HCT116 (cell line): ENCODE data around the gene PRKCH. TPM values are rescaled to one million over a fixed set of nuclear protein-coding genes. Genes with fewer than 3 reads are reported as not detected.

Source experiments
- ATAC-seq: fragments of 200-7000 bp; cut with Tn5 transposase; 2 replicates; pipeline ENCODE4 v1.9.1; 2020; ENCODE audit warnings: mild to moderate bottlenecking, moderate library complexity
- BruUV-seq: library from RNA; stranded (reverse); fragments of 400-500 nt; replicated peaks from 2 replicates; lab custom pipeline; 2021; lab: Mats Ljungman, UMichigan
- CTCF ChIA-PET: fragments of 300-600 bp; sonication (Branson Sonifier 250); formaldehyde crosslinking; loops from one replicate; lab custom pipeline; 2021; ENCODE audit warnings: antibody characterized with exemption; lab: Charles Lee
- POLR2A ChIA-PET: fragments of 300-600, 350-600 bp; sonication (Branson Sonifier 250); formaldehyde crosslinking; loops from one replicate; lab custom pipeline; 2021; ENCODE audit warnings: antibody characterized with exemption; lab: Charles Lee
- RAD21 ChIA-PET, 2 experiments: fragments of 300-600 bp; sonication (Branson Sonifier 250); formaldehyde crosslinking; loops; one replicate each; lab custom pipeline; 2023; ENCODE audit warnings: low total read pairs in 2 of 2; ENCODE audit not compliant: uncharacterized antibody in 2 of 2, unreplicated experiment in 2 of 2, low non-redundant PET in 1 of 2; lab: Charles Lee
- DNase-seq: peaks from one replicate; pipeline ENCODE4 v3.0.0-alpha.2; 2010; ENCODE audit warnings: low read depth, low spot score
- H2AFZ ChIP-seq: fragments of 200-600 bp; shearing (Covaris generic), sonication (generic); 2 replicates; pipeline ENCODE4 v1.6.1; 2017; ENCODE audit warnings: low read depth, mixed run types, mixed read lengths, antibody characterized with exemption, low read length; ENCODE audit not compliant: poor library complexity, severe bottlenecking
- H3K27ac ChIP-seq: 2 replicates; pipeline ENCODE4 v1.5.1; 2012; ENCODE audit warnings: low read depth, low read length
- H3K27me3 ChIP-seq: fragments of 200-600 bp; sonication (generic); 2 replicates; pipeline ENCODE4 v1.6.1; 2016; ENCODE audit warnings: mixed run types, low read length, mixed read lengths; ENCODE audit not compliant: insufficient read depth
- H3K36me3 ChIP-seq, 2 experiments: fragments of 200-500 bp in 1 of 2; fragments of 200-600 bp in 1 of 2; sonication (Bioruptor generic) in 1 of 2; sonication (generic) in 1 of 2; 2 replicates each; pipeline versions ENCODE4 v1.5.1 to v1.6.1; 2014 to 2016; ENCODE audit warnings: low read length in 2 of 2, inconsistent platforms in 1 of 2, mixed read lengths in 1 of 2, mixed run types in 1 of 2; ENCODE audit not compliant: insufficient read depth in 2 of 2, control insufficient read depth in 1 of 2
- H3K4me1 ChIP-seq, 2 experiments: fragments of 200-600 bp in 1 of 2; sonication (generic) in 1 of 2; 2 replicates each; pipeline versions ENCODE4 v1.5.1 to v1.6.1; 2012 to 2017; ENCODE audit warnings: low read length in 2 of 2, inconsistent platforms in 1 of 2, mild to moderate bottlenecking in 1 of 2, mixed read lengths in 1 of 2, mixed run types in 1 of 2, moderate library complexity in 1 of 2; ENCODE audit not compliant: insufficient read depth in 2 of 2, control insufficient read depth in 1 of 2
- H3K4me2 ChIP-seq: fragments of 200-600 bp; sonication (generic); 2 replicates; pipeline ENCODE4 v1.6.1; 2017; ENCODE audit warnings: mixed run types, low read length, mixed read lengths
- H3K4me3 ChIP-seq, 2 experiments: fragments of 200-600 bp in 1 of 2; sonication (generic) in 1 of 2; replicated peaks in 1 of 2; 2 replicates each; pipeline ENCODE4 v1.5.1; 2011 to 2016; ENCODE audit warnings: low read length in 2 of 2, control low read depth in 1 of 2, low read depth in 1 of 2, mild to moderate bottlenecking in 1 of 2, mixed read lengths in 1 of 2, mixed run types in 1 of 2
- H3K79me2 ChIP-seq: fragments of 200-600 bp; sonication (generic); 2 replicates; pipeline ENCODE4 v1.6.1; 2017; ENCODE audit warnings: mild to moderate bottlenecking, mixed run types, low read length, moderate library complexity, mixed read lengths; ENCODE audit not compliant: insufficient read depth
- H3K9ac ChIP-seq: fragments of 200-600 bp; sonication (generic); 2 replicates; pipeline ENCODE4 v1.6.1; 2016; ENCODE audit warnings: low read length, mixed read lengths
- H3K9me2 ChIP-seq: fragments of 200-600 bp; sonication (generic), shearing (Covaris generic); 2 replicates; pipeline ENCODE4 v1.6.1; 2017; ENCODE audit warnings: mixed run types, mild to moderate bottlenecking, moderate library complexity; ENCODE audit not compliant: insufficient read depth
- H3K9me3 ChIP-seq, 2 experiments: fragments of 200-500 bp in 1 of 2; fragments of 200-600 bp in 1 of 2; sonication (Bioruptor generic) in 1 of 2; sonication (generic) in 1 of 2; 2 replicates each; pipeline ENCODE4 v1.6.1; 2014 to 2017; ENCODE audit warnings: low read length in 2 of 2, mixed read lengths in 2 of 2, inconsistent platforms in 1 of 2, low read depth in 1 of 2, mild to moderate bottlenecking in 1 of 2, mixed run types in 1 of 2, moderate library complexity in 1 of 2; ENCODE audit not compliant: control insufficient read depth in 1 of 2, insufficient read depth in 1 of 2
- H4K20me1 ChIP-seq: fragments of 200-600 bp; sonication (generic), shearing (Covaris generic); 2 replicates; pipeline ENCODE4 v1.6.1; 2017; ENCODE audit warnings: mixed run types, mild to moderate bottlenecking, moderate library complexity; ENCODE audit not compliant: insufficient read depth
- CBX3 ChIP-seq: IDR thresholded peaks from 2 replicates; pipeline ENCODE4 v1.6.1; 2012; ENCODE audit warnings: low read depth
- CEBPB ChIP-seq: IDR thresholded peaks from 2 replicates; pipeline ENCODE4 v1.6.1; 2012; ENCODE audit warnings: low read depth
- ELF1 ChIP-seq: IDR thresholded peaks from 2 replicates; pipeline ENCODE4 v1.6.1; 2012; ENCODE audit warnings: low read depth, borderline replicate concordance
- EZH2 ChIP-seq: fragments of 200-600 bp; sonication (generic); IDR thresholded peaks from 2 replicates; pipeline ENCODE4 v1.6.1; 2017; ENCODE audit warnings: antibody characterized with exemption, mixed run types
- EZH2phosphoT487 ChIP-seq: fragments of 200-600 bp; IDR thresholded peaks from 2 replicates; pipeline ENCODE4 v1.6.1; 2018; ENCODE audit warnings: antibody characterized with exemption, borderline replicate concordance
- FOSL1 ChIP-seq: IDR thresholded peaks from 2 replicates; pipeline ENCODE4 v1.6.1; 2012; ENCODE audit warnings: low read depth
- JUND ChIP-seq: IDR thresholded peaks from 2 replicates; pipeline ENCODE4 v1.6.1; 2012
- POLR2A ChIP-seq: IDR thresholded peaks from 2 replicates; pipeline ENCODE4 v1.7.0; 2011; ENCODE audit warnings: borderline replicate concordance; ENCODE audit not compliant: insufficient read depth, insufficient read length; ENCODE audit errors: extremely low read depth
- POLR2AphosphoS5 ChIP-seq: IDR thresholded peaks from 2 replicates; pipeline ENCODE4 v1.6.1; 2011; ENCODE audit warnings: mild to moderate bottlenecking, low read depth, low read length, moderate library complexity
- REST ChIP-seq: IDR thresholded peaks from 2 replicates; pipeline ENCODE4 v1.6.1; 2012; ENCODE audit warnings: low read depth
- SIN3A ChIP-seq: IDR thresholded peaks from 2 replicates; pipeline ENCODE4 v1.6.1; 2012; ENCODE audit warnings: low read depth
- YY1 ChIP-seq: IDR thresholded peaks from 2 replicates; pipeline ENCODE4 v1.6.1; 2011; ENCODE audit warnings: low read length, low read depth, moderate library complexity, mild to moderate bottlenecking; ENCODE audit not compliant: insufficient replicate concordance; ENCODE audit errors: extremely low read depth
- ZBTB33 ChIP-seq: IDR thresholded peaks from 2 replicates; pipeline ENCODE4 v1.6.1; 2011; ENCODE audit warnings: mild to moderate bottlenecking, low read length, moderate library complexity; ENCODE audit not compliant: insufficient replicate concordance; ENCODE audit errors: extremely low read depth
- ZFX ChIP-seq: fragments of 450-650 bp; IDR thresholded peaks from 2 replicates; pipeline ENCODE4 v1.6.1; 2017
- ZNF274 ChIP-seq: fragments of 200-500 bp; sonication (Bioruptor generic); IDR thresholded peaks from 2 replicates; pipeline ENCODE4 v1.6.1; 2014; ENCODE audit warnings: mild to moderate bottlenecking, low read depth, low read length, inconsistent platforms
- intact Hi-C: fragments of 100-400 bp; cut with micrococcal nuclease; formaldehyde crosslinking; loops from 2 replicates; pipeline ENCODE4 v1.10.0; 2022
- total RNA-seq: library from RNA; stranded (reverse); gene quantifications from one replicate; pipeline ENCODE4 v1.2.1, GENCODE V29; 2021; ENCODE audit not compliant: unreplicated experiment

The PRKCH gene
- total RNA-seq, 1 experiment from 2014 or later: 16.6 TPM

GRCh38 chr14:61466905-61467280, 145.5 kb downstream of the PRKCH start:
- H4K20me1 ChIP-seq: no peaks in the 10 kb centered on the region
- no TSS peak for BruUV-seq
- no peaks in the 10 kb centered on the region for H3K9me2 ChIP-seq
- no peak overlapping the region for H3K27ac ChIP-seq
- H3K27me3 ChIP-seq: no peaks in the 10 kb centered on the region
- DNase-seq (no peak), ATAC-seq (no peak)
- peaks cover 6 to 8% of the 10 kb centered on the region in 2 experiments for H3K4me1 ChIP-seq
- ChIA-PET RAD21 (no interaction called here), POLR2A (interaction anchor here (1.0 kb wide), 1 partner anchor 92 kb away, joined by 3 read pairs; no protein-coding TSS in a partner anchor), CTCF (no interaction called here)
- H3K9ac ChIP-seq: no peak overlapping the region
- TF ChIP-seq FOSL1 (no peak), POLR2AphosphoS5 (no peak), EZH2 (no peak), EZH2phosphoT487 (no peak), POLR2A (no peak)
- H3K9me3 ChIP-seq: no peaks in the 10 kb centered on the region
- H3K36me3 ChIP-seq: no peaks in the 10 kb centered on the region
- H3K4me2 ChIP-seq: no peak overlapping the region
- H3K79me2 ChIP-seq: no peaks in the 10 kb centered on the region
- no peak overlapping the region for H2AFZ ChIP-seq
- no peak overlapping the region for H3K4me3 ChIP-seq
- intact Hi-C loops: no loop called here

DNA sequence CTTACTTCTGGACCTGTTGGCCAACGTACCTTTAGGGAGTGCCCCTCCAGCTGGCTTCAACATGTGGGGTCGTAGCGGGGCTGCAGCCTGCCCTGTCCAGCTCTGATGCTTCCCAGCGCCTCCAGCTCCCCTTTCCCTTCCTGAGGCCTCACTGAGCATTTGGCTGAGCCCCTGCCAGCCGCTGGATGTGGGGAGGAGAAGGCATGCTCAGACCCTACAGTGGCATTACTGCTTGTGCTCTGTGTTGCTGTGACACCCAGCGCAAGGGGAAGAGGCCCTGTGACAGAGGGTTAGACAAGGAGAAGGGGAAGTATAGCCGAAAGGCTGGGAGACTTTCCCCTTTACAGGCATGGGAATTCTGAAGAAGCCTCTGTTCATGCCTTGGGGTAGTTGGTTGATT, 145.9 kb downstream of the PRKCH start:
- H3K27ac ChIP-seq: no peak overlapping the region
- RAD21 ChIA-PET: no interaction called here
- DNase-seq (no peak), ATAC-seq (no peak)
- POLR2A ChIA-PET: interaction anchor here (1.0 kb wide), 1 partner anchor 92 kb away, joined by 3 read pairs; no protein-coding TSS in a partner anchor
- no peaks in the 10 kb centered on the region for H3K79me2 ChIP-seq
- H4K20me1 ChIP-seq: no peaks in the 10 kb centered on the region
- no TSS peak for BruUV-seq
- no peak overlapping the region for H3K4me2 ChIP-seq
- H3K4me3 ChIP-seq: no peak overlapping the region
- no peaks in the 10 kb centered on the region for H3K27me3 ChIP-seq
- H3K9me2 ChIP-seq: no peaks in the 10 kb centered on the region
- no peak for TF ChIP-seq ELF1
- TF ChIP-seq YY1: no peak
- no peak for TF ChIP-seq CBX3
- TF ChIP-seq REST: no peak
- no peak for TF ChIP-seq EZH2phosphoT487
- TF ChIP-seq ZNF274: no peak
- TF ChIP-seq FOSL1: no peak
- TF ChIP-seq EZH2: no peak
- no peak for TF ChIP-seq POLR2AphosphoS5
- no peak for TF ChIP-seq JUND
- no peak for TF ChIP-seq CEBPB
- TF ChIP-seq ZFX: no peak
- TF ChIP-seq SIN3A: no peak
- TF ChIP-seq ZBTB33: no peak
- CTCF ChIA-PET: no interaction called here
- no peak overlapping the region for H3K9ac ChIP-seq
- H3K4me1 ChIP-seq: peaks cover 10 to 13% of the 10 kb centered on the region in 2 experiments
- H2AFZ ChIP-seq: no peak overlapping the region
- intact Hi-C loops: no loop called here
- no peaks in the 10 kb centered on the region for H3K9me3 ChIP-seq
- no peaks in the 10 kb centered on the region for H3K36me3 ChIP-seq
